GM18507 (cell line): Measurements from ENCODE around the gene TBXT.
A peak's percentile ranks its signal among the peaks of the same experiment; 100 is the strongest.
"Not testable (repeated sequence)": the region's sequence is repeated elsewhere in the genome, so short reads cannot be mapped to it uniquely, and the experiment has no call there.

Experiments used
- DNase-seq: peaks from one replicate; pipeline ENCODE4 v3.0.0; 2011; ENCODE audit warnings: low read depth; ENCODE audit not compliant: insufficient read length; ENCODE audit errors: extremely low spot score
- FAIRE-seq: peaks from 2 replicates; lab custom pipeline; 2011; peaks lifted over from hg19 to GRCh38; lab: Jason Lieb, UNC

TBXT gene, protein sequence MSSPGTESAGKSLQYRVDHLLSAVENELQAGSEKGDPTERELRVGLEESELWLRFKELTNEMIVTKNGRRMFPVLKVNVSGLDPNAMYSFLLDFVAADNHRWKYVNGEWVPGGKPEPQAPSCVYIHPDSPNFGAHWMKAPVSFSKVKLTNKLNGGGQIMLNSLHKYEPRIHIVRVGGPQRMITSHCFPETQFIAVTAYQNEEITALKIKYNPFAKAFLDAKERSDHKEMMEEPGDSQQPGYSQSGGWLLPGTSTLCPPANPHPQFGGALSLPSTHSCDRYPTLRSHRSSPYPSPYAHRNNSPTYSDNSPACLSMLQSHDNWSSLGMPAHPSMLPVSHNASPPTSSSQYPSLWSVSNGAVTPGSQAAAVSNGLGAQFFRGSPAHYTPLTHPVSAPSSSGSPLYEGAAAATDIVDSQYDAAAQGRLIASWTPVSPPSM

DNA sequence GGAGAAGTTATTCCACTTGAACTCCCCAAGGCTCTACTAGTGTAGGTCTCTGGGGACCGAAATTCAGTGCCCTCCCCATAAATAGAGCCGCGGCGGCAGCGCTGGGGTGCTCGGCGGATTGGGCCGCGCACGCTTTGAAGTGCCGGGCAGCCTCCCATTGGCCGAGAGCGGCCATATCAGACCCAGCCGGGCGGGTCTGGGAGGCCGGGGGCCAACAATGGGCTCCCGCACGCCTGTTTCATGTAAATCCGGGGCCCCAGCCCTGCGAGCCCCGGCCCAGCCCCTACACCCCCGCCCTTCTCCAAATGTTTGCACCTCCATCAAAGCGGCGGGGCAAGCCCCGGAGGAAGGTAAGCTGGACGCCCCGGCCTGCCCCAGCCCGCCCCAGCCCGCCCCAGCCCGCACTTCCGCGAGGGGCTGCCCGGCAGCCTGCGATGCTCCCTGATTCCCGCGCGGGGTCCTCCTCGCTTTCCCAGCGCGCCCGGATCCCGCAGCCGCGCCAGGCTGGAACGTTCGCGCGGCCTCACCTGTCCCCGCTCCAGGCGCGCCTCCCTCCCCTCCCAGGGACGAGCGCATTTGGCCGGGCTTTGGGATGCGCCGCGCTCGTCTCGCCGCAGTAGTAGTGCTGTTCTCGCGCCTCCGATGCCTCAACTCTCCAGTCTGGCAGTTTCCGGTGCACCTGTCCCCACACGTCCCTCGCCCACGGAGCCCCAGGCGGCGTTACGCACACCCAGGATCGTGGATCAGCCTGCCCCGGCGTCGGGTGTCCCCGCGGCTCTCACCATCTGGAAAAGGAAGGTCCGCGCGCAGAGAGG is at the start of gene TBXT:
TBXT (minus strand) TSS at position 51 of the 815 bp plus-strand sequence. CDS start 260 bp downstream, outside the sequence.
- no peak for FAIRE-seq
- DNase-seq, result no peak

DNA sequence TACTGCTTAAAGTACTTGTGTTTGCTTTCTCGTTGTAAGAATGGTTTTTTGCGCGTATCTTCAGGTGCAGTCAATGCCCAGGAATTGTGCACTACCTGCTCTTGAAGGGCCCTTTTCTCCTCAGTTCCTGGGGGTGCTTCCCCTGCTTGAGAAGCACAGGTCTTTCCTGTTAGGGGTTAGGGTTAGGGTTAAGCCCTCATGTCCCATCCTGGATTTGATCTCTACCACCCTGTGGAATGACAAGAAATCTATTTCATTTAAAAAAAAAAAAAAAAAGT is 39.6 kb upstream of the TBXT start:
- DNase-seq, result no peak
- no peak for FAIRE-seq

DNA sequence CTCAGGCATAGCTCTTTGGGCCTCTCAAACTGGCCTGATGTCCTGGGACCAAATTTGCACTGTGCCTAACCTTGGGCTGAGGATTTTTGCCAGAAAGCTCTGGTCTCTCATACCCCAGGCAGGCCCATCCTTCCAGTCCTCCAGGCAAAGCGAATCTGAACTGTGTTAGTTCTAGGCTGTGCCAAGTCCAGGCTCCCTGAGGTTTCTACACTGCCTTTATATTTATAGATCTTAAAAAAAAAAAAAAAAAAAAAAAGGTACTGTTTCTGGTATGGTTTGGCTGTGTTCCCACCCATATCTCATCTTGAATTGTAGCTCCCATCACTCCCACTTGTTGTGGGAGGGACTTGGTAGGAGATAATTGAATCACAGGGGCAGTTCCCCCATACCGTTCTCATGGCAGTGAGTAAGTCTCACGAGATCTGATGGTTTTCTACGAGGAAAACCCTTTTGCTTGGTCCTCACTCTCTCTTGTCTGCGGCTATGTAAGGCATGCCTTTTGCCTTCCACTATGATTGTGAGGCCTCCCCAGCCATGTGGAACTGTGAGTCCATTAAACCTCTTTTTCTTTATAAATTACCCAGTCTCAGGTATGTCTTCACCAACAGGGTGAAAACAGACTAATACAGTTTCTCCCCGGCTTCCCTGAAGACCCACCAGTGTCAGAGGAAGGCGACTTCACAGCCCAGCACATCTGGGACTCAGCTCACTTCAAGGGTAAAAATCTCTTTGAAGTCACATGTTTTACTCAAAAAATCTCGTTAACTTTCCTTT is 39.0 kb upstream of the TBXT start:
- DNase-seq (no peak), FAIRE-seq (no peak)

DNA sequence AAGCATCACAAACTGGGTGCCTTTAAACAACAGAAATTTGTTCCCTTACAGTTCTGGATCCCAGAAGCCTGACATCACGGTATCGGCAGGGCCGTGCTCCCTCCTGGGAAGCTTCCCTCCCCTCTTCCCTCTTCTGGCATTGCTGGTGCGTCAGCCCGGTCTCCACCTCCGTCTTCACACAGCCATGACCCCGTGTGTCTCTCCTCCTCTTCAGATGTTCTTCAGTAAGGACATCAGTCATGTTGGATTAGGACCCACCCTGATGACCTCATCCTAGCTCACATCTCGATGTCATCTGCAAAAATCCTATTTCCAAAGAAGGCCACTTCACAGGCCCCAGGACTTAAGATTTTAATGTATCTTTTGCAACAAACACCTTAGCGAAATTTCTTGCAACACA is 38.4 kb upstream of the TBXT start:
- no peak for FAIRE-seq

DNA sequence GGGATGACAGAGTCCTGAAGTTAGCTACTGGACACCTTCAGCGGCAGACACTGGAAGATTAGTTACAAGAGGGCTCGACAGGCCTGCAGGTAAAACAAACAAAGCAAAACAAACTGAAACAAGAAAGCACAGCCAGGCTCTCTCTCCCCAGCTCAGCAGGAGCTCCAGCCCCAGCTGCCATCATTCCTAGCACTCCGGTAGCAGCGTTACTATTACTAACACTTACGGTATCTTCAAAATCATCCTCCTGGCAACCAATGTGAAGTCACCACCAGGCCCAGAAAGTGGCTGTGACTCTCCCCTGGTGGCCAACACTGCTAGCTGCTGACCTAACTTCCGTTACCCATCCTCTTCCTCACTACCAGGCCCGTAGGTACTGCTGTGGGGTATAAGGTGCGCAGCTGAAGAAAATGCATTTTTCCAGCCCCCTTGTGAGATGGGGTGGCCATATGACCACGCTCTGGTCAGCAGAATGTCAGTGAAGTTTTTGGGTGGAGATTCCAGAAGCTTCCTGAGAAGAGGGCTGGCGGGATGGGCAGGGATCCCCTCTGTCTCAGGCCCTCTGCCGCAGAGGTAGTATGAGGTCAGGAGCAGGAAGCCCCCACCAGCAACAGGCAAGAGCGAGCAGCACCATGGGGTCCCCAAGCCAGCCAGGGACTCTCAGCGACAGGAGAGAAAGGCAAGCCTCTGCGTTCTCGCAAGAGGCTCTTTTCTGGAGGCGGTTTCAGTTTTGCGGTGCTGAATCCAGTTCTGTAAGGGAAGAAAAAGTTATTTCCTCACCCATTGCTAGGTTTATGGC is 37.4 kb upstream of the TBXT start:
- no peak for DNase-seq
- no peak for FAIRE-seq

More for the DNA sequence above, 38.4 kb upstream of the TBXT start:
- DNase-seq, result no peak

DNA sequence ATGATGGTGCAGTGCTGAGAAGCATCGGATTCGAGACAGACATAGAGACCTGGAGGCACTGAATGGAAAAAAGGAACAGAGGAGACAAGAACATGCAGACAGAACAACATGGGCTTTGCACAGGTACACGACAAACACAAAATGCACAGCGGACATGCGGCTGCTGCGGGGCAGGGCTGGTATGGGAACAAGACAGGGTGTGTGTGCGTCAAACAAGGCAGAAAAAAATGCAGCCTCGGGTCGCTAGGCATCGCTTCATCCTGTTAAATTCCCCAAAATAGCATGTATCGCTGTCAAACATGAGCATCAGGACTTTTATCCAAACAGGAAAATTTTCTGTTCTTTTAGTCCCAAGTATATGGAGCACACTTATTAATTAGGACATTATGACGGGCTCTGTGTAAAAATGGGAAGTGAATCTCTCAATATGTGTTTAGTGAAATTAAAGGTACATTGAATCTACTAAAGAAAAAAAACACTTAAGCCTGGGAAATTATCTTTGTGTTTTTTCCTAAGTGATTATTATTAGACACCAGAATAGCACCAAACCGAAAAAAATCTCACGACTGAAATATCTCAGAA is 36.1 kb upstream of the TBXT start:
- DNase-seq (no peak), FAIRE-seq (no peak)

DNA sequence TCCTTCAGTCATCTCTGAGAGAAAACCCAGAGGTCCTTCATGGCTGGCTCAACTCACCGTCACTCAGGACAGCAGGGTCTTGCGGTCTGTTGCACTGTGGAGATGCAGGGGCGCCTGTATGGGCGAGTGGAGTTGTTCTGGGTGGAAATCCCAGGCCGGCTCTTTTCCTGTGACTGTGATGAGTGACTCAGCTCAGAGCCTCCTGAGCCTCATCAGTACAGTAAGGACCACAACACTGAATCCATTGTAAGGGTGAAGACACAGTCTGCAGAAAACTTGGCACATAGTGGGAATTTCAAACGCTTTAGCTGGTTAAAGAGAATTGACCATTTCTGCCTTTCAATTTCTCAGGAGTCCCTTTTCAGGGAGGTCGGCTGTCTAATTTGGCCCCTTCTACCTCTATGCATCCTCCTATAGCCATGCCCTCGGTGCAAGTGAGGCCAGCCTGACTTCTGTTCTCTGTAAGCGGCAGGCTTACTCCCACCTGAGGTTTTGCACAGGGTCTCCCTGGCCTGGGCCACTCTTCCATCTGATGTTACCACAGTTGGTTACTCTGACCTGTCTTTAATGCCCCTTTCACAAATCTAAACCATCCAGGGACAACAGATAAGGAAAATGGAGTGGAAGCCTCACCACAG is 35.5 kb upstream of the TBXT start:
- FAIRE-seq, result no peak
- no peak for DNase-seq

DNA sequence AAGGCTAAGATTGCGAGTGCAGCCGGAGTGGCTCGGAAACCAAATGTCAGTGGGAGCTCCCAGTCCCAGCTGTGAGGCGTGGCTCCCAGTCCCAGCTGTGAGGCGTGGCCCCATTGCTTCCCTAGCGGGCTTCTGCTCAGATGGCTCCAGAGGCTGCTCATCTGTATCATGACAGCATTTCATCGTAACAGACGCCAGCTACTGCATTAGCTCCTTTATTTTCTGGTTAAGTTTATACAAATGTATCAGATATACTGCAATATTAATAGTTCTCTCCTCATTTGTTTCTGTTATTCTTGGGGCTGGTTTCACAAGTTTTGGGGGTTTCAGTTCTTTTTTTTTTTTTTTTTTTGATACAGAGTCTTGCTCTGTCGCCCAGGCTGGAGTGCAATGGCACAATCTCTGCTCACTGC is 34.7 kb upstream of the TBXT start:
- no peak for DNase-seq
- FAIRE-seq, result peak; percentile 69

DNA sequence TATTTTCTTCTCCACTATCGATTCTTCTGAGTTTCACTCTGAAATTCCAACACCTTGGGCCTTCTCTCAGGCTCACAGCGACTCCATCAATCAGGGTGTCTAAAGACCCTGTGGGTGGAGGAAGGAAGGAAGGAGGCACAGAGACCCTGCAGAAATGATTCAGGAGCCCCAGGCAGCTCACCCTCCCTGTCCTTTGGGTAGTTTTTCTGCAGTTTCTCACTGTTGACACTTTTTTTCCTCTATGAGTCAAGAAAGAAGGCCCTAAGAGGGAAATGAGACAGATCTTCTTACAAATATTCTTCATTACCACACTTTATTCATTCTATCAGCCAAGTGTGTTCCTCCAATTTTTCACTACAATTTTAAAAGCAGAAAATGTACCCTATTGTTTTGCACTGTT is 34.2 kb upstream of the TBXT start:
- no peak for FAIRE-seq
- DNase-seq, result no peak

DNA sequence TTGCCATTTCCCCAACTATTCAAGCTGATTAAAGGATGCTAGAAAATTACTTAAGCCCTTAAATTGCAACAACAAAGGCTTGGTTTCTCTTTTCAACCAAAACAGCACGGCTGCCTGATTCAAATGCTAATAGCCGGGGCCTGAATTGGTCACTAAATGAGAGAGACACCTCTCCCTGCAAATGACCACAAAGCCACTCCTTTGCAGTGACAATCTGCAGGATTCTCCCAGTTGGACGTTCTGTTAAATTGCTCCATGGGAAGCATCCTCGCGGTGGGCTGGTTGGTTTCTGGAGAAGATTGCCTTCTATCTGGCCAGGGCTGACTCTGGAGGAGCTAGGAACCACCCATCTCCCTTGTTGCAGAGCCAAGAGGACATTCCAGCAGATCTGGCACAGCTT is 29.7 kb upstream of the TBXT start:
- no peak for FAIRE-seq
- no peak for DNase-seq

DNA sequence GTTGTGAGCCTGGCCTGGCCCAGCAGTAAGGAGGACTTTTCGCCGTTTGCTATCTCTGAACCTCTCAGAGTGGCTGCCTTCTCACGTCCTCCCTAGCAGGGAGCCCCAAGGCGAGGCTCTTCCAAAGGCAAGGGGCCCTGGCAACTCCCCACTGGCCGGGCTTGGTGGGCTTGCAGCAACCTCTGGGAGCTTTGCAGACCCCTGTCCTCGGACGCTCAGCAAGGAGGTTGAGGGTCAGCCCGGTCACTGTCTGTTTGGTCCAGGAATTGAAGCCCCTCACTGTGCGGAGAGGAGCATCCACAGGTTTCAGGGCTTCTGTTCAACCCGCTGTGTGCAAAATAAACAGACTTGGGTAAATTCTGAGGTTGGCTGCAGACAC is 28.2 kb upstream of the TBXT start:
- DNase-seq (no peak), FAIRE-seq (no peak)

DNA sequence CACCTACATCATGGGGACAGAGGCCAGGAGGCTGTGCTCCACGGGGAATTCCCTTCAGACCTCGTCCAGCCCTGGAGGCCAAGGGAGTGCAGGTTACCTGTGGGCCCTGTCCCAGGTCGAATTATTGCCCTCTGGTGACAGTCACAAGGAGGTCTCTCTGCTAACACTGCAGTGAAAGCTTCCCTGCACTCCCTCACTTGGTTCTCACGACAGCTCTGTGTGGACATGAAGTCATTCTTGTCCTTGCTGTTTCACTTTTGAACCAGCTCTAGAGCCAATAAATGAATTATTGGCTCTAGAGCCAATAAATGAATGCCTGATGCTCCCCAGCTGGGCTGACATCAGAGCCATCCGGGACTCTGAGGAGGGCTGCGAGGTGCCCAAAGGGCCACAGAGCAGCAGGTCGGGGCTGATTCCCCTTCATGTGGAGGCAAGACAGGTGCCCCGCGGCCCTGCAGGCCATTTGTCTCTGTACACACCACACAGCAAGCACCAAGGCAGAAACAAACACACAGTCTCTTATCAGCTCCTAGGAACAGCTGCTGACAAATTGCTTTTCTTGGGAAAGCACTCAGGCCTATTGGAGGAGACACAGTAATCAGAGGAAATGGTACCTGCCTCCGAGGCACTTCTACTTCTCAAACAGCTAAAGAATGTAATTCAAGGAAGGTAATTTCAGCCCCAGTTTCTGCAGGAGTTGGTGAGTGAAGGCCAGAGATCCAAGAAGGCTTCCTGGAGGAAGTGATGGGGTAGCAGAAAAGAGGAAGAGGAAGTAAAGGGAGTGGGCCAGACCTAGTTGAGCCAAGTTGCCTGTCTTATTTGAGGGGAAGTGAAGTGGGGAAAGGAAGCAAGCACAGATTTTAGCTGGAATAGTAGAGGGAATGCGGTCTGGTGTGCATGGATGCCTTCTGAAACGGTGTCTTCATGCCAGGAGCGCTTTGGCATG is 27.5 kb upstream of the TBXT start:
- FAIRE-seq (no peak), DNase-seq (no peak)

DNA sequence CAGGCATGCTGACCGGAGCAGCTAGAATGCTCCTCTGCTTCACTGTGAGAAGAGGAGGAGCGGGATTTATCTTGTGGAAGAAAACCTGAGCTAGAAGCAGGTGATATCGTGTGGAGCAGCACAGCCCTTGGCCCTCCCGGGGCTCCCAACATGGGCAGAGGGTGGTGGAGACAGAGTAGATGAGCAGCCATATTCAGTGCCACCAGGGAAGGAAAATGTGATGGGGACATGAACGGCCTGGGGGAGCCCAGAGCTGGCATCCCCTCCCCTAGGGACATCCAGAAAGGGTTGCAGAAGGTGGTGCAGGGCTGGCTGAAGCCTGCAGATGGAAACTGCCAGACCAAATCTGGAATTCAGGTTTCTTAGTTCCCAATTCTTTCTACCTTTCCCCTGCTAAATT is 24.9 kb upstream of the TBXT start:
- DNase-seq (no peak), FAIRE-seq (no peak)

DNA sequence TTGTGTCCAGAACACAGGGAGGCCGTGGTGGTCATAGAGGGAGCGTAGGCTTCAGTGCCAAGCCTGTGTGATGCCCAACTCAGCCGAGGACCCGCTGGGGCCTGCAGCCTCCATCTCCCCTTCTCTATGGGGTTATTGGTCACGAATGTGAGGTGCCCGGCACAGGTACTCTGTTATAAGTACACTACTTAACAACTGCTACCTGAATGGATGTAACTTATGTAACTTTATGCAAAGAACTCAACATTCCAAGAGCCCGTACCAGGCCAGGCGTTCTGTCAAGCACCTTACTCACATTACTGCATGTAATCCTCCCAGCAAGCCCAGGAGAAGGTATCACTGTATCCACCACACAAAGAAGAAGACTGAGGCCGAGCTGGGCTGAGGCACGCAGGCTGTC is 24.5 kb upstream of the TBXT start:
- DNase-seq (no peak), FAIRE-seq (no peak)

DNA sequence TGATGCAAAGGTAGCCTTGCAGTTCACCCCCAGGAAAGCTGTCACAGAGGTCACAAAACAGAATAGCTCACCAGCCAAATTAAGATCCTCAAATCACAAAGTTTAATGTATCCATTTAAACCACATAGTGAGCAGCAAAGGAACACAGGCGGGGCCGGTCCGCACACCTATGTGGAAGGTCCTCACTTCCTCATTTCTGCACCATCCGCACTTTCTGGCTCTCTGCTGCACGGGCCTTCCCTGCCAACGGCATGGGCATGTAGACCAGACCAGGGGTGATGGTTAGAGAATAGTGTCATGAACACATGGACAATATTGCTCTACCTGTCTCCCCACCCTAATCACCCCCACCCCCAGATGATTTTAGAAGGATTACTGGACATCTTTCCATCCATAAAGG is 12.1 kb upstream of the TBXT start:
- no peak for DNase-seq
- FAIRE-seq, result no peak

DNA sequence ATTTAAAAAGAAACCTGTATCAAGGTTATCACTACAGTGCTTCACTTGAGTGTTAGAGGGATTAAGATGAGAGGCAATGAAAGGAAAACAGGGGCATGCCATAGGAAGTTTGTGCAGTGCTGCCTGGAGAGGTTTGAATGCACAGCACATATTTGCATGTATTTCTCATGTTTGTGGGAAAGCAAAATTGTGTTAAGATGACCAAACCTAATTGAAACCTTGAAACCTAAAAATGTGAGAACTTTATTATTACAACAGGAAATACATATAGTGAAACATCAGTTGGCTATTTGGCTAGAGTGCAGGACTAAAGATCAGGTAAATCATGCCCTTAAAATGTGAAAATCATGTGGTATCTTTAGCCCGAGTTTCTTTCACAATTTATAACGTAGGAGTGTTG is 8.5 kb upstream of the TBXT start:
- DNase-seq (no peak), FAIRE-seq (peak; percentile 64)

DNA sequence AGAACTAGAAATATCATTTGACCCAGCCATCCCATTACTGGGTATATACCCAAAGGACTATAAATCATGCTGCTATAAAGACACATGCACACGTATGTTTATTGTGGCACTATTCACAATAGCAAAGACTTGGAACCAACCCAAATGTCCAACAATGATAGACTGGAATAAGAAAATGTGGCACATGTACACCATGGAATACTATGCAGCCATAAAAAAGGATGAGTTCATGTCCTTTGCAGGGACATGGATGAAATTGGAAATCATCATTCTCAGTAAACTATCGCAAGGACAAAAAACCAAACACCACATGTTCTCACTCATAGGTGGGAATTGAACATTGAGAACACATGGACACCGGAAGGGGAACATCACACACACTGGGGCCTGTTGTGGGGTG is 7.4 kb upstream of the TBXT start:
- not testable (repeated sequence) for DNase-seq, FAIRE-seq

DNA sequence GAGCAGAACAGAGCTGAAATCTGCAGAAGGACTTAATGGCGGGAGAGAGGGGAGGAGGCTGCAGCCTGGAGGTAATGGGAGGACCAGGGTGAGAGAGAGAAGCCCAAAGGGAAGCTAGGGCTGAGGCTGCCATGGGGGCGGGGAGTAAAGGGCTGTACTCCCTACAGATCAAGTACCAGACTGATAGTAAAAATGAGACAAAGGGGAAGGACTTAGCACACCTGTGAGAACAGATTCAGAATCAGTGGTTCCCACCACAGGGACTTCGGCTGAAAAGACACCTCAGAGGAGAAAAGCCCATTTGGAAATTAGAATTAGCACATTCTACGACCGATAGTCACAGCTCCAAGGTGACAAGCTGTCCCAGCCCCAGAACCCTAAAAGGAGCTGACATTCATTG is 6.4 kb upstream of the TBXT start:
- DNase-seq, result no peak
- peak; percentile 47 for FAIRE-seq
